COLO668 (cell line): ENCODE results near the gene ACTMAP.

Experiments
- DNase-seq: peaks from one replicate; lab custom pipeline; 2025; ENCODE audit not compliant: unreplicated experiment; lab: John Stamatoyannopoulos, UW

The ACTMAP gene

GRCh38 chr19:40701758-40702157 lies 48.5 kb downstream of the ACTMAP start:
- no peak for DNase-seq

GRCh38 chr19:40700083-40700482 lies 50.2 kb downstream of the ACTMAP start:
- DNase-seq: no peak

- DNase-seq: no peak
Measured at GRCh38 chr19:40697007-40697406, 53.3 kb downstream of the ACTMAP start.

DNA sequence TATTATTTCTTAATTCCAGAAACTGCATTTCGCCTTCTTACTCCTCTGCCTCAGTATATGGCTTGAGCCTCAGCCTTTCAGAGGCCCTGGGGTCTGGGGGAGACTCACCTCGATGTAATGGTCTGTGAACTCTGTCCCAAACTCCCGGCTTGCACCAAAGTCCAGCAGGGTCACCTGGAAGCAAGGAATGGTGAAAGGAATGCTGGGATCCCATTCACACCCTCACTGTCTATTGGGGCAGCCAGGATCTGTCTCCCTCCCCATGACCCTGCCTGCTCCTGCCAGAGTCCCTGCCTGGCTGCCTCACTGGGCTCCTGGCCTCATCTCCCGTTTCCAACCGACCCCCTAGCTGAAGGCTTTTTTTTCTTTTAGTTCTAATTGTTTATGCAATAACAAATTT lies 54.4 kb downstream of the ACTMAP start:
- DNase-seq: no peak

DNA sequence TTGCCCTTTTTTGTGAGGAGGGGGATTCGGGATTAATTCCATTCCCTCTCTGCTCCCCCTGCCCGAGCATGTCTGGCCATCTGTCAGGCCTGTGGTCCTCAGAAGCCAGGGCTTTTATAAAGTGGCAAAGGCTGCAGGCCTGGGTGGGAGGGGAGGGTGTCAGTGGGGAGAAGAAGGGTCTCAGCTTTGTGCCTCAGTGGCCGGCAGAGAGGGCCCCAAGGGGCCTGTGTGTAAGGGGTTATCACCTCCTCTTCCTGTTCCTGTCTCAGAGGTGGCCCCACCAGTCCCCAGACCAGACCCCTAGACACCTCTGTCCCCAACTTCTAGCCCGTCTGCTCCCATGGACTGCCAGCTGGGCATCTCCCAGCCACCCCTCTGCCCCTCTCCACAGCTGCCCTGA lies 56.4 kb downstream of the ACTMAP start:
- DNase-seq: no peak

DNA sequence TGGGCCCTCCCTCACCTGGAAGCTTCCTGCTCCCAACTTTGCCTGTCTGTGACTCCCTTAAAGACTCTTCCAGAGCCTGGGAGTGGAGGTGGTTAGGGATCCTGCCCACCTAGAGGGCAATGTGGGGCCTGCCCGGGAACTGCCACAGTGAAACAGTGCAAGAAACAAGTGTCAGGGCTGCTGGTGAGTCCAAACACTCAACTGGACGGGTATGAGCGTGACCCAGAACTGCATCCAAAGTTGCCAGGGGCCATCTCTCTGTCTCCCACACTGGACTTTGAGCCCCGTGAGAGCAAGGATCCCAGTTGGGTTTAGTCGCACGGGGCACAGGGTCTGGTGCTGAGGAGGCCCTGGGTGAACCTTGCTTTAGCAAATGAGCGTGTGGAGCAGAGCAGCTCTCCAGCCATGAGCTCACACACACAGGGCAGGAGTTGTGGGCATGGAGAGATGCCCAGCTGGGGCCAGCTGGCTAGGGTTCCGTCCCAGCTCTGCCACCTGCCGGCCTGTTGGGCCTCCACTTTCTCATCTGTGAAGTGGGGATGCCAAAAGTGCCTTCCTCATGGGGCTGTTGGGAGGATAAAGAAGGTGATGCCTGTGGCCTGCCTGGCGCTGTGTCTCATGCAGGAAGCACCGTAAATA lies 57.0 kb downstream of the ACTMAP start:
- DNase-seq: no peak

- no peak for DNase-seq
Measured at GRCh38 chr19:40692212-40692551, 58.1 kb downstream of the ACTMAP start.

GRCh38 chr19:40691421-40692211 lies 58.7 kb downstream of the ACTMAP start:
- no peak for DNase-seq
